Skin epidermis (tissue), 12 donors: ENCODE measurements around the gene HMX1.

Source experiments
- H3K27ac ChIP-seq, 21 experiments: fragments of 200-600 bp; sonication (generic) in 11 of 21; one replicate each; pipeline ENCODE4 v1.5.0; 2020; ENCODE audit warnings: mild to moderate bottlenecking in 3 of 21, inconsistent platforms in 2 of 21, moderate library complexity in 2 of 21
- H3K4me3 ChIP-seq, 7 experiments: fragments of 200-600 bp; sonication (generic) in 2 of 7; one replicate each; pipeline ENCODE4 v1.5.0; 2020; ENCODE audit warnings: inconsistent platforms in 2 of 7, mild to moderate bottlenecking in 2 of 7, moderate library complexity in 1 of 7

The HMX1 gene

GRCh38 chr4:8871417-8872401 lies at the start of gene HMX1:
Gene HMX1, minus strand, starts transcription at chr4:8871839. Its CDS starts 225 bp downstream, at chr4:8871614.
- Histone ChIP-seq H3K27ac (no peak within 1 kb of the TSS), H3K4me3 (peak within 1 kb of the TSS in 1 of 7 experiments; percentile 34)

GRCh38 chr4:8920969-8921368 lies 49.3 kb upstream of the HMX1 start:
- Histone ChIP-seq H3K4me3 (no peak overlapping the region), H3K27ac (no peak overlapping the region)

DNA sequence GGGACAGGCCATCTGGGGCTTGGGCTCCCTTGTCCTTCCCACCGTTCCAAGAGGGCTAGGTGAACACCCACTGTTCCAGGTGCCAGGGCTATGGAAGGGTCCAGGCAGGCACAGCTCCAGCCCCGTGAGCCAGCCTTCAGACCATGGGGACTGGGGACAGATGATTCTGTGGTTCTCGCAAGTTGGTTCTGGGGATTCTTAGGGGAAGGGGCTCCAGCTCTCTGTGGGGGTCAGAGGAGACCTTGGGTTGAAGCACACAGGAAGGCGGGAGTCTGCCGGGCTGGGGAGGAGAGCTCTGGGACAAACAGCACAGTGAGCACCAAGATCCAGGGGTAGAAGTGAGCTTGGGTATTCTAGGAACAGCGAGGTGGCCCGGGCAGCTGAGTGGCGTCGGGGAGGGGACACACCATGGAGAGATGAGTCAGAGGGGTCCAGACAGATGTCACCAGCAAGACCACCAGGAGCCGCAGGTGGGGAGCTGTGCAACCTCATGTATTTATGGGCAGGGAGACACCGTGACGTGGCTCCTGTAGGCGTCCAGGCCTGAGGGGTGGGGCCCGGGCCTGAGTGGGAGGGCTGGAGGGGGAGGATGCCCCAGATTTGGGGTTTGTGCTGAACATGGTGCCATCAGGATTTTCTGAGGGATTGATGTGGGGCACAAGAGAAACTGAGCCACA lies 48.8 kb upstream of the HMX1 start:
- Histone ChIP-seq H3K27ac (no peak overlapping the region), H3K4me3 (no peak overlapping the region)

DNA sequence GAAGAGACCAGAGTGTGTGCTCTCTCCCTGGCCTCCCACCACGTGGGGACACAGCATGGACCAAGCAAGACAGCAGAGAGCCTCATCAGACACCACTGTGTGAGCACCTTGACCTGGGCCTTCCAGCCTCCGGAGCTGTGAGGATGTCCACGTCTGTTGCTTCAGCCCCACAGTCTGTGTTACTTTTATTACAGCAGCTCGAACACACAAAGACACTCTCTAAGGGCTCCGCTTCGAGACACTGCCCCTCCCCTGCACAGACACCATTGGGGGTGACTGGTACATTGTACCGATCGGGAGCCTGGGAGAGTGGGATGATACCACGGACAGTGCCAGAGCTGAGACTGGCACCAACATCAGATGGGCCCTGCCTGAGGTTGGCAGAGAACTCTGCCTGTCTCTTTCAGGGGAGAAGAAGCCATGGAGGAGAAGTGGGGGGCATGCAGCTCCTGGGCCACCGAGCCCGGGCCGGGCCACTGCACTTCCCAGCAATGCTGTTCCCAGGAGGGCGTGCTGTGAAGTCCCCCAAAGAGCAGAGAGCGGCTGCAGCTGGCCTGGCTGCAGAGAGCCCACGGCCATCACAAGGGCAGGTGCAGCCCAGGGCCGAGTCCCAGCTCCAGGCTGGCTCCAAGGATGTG lies 48.1 kb upstream of the HMX1 start:
- Histone ChIP-seq H3K4me3 (no peak overlapping the region), H3K27ac (no peak overlapping the region)

DNA sequence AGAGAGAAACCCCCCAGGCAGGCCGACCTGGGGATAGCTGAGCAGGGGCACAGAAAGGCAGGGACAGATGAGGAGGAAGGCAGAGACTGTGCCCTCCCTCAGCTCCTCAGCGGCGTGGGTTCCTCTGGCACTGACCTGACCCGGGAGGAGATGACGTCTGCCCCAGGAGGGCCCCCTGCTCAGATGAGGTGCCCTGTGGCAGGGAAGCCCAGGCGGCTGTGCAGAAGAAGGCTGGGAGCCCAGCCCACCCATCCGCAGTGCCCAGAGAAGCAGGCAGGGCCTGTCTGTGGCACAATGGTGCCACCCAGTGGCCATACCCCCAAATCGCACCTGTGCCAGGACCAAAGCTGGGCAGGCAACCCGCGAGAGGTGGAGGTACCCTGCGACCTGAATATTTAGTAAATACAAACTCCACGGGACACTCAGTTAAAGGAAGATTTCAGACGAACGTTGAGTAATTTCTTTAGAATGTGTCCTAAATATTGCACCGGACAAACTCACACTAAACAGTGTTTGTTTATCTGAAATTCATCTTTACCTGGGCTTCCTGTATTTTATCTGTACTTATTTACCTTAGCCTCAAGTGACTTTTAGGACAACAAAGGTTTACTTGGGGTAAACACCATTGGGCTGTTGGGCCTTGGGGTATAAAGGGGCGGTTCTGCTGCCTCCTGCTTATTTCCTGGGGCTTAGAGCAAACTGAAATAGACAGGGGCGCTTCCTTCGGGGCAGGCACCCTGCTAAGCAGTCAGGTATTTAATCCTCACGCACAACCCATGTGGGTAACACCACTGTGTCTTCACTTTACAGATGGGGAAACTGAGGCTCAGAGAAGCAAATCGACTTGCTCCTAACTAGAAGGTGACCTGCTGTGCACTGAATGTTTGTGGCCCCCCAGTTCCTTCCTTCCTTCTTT lies 46.5 kb upstream of the HMX1 start:
- H3K27ac ChIP-seq, result no peak overlapping the region
- H3K4me3 ChIP-seq, result no peak overlapping the region

DNA sequence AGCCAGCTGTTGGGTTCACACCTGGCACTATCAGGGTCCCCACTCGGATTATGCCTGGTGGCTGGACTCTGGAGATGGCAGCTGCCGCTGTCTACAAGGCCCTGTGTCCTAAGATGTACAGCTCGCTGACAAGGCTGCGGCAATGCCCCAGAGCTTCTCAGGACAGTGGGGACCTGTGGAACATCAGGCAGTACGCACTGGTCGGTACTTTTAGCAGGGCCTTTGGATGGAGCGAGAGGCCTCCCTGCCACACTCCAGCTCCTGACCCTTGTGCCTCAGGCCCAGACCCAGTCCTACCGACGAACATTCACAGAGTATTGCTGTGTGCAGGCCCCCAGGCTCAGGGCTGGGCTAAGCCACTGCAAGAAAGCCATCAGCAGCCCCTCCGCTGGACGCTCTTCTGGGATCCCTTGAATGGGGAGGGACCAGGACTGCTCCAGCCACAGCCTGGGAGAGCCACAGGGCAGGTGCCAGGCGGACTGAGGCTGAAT lies 45.7 kb upstream of the HMX1 start:
- H3K27ac ChIP-seq, result no peak overlapping the region
- H3K4me3 ChIP-seq, result no peak overlapping the region

DNA sequence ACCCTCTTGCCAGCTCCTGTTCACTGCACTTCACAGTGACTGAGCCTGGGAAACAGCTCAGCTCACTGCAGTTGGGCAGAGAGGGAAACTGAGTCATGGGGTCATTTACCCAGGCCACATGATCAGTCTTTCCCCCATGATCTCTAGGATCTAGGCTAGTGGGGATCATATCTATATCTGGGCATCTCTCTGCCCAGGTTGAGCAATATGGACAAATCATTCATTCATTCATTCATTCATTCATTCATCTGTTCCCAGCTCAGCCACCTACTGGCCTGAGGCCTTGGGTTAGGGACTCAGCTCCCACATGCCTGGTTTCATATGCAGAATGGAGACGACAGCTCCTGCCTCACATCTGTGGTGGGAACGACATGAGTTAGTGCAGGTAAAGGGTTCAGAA lies 45.3 kb upstream of the HMX1 start:
- H3K27ac ChIP-seq, result no peak overlapping the region
- H3K4me3 ChIP-seq, result no peak overlapping the region

- no peak overlapping the region for H3K27ac ChIP-seq
Observed at GRCh38 chr4:8916351-8916885, 44.8 kb upstream of the HMX1 start.

GRCh38 chr4:8915201-8916200 lies 43.9 kb upstream of the HMX1 start:
- H3K4me3 ChIP-seq, result no peak overlapping the region
- no peak overlapping the region for H3K27ac ChIP-seq

More at GRCh38 chr4:8916351-8916885, 44.8 kb upstream of the HMX1 start:
- H3K4me3 ChIP-seq, result no peak overlapping the region

DNA sequence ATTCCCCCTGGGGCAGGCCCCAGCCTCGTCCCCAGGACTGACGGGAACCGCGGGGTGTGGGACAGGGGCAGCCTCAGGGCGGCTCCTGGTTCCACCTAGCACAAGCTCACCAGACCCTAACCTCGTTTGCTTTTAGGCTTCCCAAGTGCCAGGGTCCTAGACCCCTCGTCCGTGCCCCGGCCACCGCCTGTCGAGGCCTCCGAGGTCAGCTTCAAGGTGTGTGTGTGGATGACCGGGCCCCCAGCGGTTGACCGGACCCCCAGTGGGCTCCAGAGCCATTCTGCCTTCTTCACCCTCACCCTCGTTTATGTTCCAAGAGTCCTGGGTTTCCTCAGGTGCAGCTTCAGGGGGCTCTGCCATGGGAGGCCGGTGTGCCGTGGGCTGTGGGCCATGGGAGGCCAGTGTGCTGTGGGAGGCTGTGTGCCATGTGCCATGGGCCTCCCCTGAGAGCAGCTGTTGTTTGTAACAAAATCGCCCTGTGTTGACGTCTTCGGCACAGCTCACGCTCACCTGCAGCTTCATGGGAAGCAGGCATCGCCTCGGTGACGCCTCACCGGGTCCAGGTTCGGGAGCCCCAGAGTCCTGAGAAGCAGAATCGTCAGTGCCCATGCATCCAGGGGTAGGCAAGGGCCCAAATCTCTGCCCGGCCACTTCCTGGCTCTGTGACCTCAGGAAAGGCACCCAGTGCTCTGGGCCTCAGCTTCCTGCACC lies 43.0 kb upstream of the HMX1 start:
- H3K4me3 ChIP-seq, result no peak overlapping the region
- H3K27ac ChIP-seq, result no peak overlapping the region

DNA sequence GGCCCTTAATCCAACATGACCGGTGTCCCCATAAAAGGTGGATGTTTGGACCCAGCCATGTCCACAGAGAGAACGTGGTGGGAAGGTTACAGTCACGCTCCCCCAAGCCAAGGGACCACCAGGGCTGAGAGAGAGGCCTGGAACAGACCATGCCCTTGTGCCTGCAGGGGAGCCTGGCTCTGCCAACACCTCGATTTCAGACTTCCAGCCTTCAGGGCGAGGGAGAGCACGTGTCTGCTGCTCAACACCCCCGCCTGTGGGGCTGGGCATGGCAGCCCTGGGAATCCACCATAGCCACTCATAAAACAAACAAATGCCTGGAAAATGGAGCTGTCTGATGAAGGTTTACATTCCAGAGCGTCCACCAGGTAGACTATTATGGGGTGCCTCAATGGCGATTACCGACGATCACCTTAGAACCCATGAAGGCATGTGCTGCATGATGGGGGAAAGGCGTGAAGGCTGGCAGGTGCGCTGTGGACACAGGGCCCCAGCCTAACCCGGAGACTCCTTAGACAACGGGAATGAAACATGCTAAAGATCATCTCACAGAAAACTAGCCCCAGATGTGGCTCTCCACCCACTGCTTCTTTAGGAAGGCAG lies 42.3 kb upstream of the HMX1 start:
- H3K4me3 ChIP-seq, result no peak overlapping the region
- no peak overlapping the region for H3K27ac ChIP-seq

DNA sequence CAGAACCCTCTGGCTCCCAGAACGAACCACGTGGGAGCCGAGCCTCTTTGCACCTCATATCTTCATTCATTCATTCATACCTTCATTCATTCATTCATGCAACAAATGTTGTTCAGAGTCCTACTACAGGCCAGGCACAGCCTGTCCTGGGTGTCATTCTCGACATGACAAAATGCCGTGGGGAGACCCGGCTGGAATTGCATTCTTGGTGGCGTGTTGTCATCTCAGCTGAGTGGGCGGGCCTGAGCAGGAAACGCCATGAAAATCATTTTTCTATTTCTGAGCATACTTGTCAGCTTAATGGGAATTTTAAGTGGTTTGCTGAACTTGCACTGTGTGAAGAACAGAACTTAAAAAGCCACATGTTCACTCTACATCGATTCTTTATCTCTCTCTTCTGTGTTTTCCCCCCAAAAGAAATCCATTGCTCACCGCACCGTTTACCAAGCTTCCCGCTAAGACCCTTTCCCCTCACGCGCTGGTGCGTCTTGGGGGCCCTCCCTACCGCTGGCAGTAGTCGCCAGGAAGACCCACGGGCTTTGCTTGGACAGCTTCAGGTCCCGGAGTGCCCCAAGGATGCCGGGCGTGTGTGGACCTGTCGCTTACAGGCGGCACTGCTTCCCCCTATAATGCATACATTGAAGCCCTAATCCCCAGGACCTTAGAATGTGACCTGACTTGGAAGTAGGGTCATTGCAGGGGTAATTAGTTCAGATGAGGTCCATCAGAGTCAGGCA lies 41.6 kb upstream of the HMX1 start:
- no peak overlapping the region for H3K4me3 ChIP-seq
- no peak overlapping the region for H3K27ac ChIP-seq

GRCh38 chr4:8912506-8912905 lies 40.9 kb upstream of the HMX1 start:
- Histone ChIP-seq H3K27ac (no peak overlapping the region), H3K4me3 (no peak overlapping the region)

DNA sequence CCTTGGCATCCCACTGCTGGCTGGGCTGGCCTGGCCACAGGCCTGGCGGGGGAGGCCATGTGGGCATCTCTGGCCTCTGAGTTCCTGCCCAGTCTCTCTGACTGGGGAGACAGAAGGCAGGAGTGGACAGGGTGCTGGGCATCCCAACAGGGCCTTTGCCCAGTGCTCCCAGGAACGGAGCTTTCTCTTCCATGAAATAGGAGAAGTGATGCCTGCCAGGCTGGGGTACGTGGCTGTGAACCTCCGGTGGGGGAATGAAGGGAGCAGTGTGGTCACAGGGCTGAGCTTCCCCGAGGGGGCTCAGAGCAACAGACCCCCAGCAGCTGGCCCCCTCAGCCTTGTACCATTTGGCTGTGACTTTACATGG lies 40.4 kb upstream of the HMX1 start:
- Histone ChIP-seq H3K4me3 (no peak overlapping the region), H3K27ac (peak overlapping the region in 1 of 21 experiments; percentile 23)

DNA sequence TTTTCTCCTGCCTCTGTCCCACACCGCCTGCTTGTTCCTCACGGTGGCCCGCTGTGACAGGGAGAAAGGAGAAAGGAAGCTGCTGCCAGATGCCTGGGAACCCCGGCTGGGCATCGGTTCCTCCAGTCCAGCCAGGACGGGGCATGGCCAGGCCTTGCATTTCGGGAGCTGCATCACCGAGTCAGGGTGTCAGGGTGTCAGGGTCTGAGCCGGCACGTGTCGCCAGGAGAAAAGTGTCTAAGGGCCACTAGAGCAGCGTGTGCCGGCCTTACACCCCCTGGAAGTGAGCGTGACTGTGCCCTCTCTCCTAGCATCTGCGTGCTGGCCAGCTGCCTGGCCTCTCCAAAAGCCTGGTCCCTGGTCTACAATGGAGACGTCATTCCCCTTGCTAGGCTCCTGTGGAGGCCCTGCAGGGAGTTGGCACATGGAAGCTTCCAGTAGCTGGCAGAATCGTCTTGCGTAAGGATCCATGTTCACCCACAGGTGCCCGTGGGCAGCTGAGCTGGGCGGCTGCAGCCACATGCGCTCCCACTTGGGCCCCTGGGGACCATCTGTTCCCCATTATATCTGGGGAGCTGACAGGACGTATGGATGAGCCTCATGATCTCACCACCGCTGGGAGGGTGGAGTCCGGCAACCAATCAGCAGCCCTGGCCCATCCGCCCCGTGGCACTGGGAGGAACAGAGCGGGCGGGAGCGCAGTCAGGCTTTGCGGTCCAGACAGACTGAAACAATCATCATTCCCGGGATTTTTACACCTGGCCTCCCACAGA lies 39.9 kb upstream of the HMX1 start:
- Histone ChIP-seq H3K27ac (peak overlapping the region in 4 of 21 experiments; percentile 5 to 34 (median 17)), H3K4me3 (no peak overlapping the region)
